Bronchial epithelial cell (primary cell): Measurements from ENCODE around the gene AATK. TPM values are rescaled to one million over a fixed set of nuclear protein-coding genes. Genes with fewer than 3 reads are reported as not detected.

ENCODE experiments used
- DNase-seq: peaks from one replicate; pipeline ENCODE4 v3.0.0-alpha.2; 2010; ENCODE audit warnings: low read depth
- FAIRE-seq: peaks from 2 replicates; lab custom pipeline; 2011; peaks lifted over from hg19 to GRCh38; lab: Jason Lieb, UNC
- H3K27me3 ChIP-seq: 2 replicates; pipeline ENCODE4 v1.5.1; 2011; ENCODE audit warnings: low read length; ENCODE audit not compliant: control insufficient read depth, insufficient read depth
- H3K36me3 ChIP-seq: 2 replicates; pipeline ENCODE4 v1.5.1; 2011; ENCODE audit warnings: low read length; ENCODE audit not compliant: control insufficient read depth, insufficient read depth
- H3K4me3 ChIP-seq: 2 replicates; pipeline ENCODE4 v1.5.1; 2011; ENCODE audit warnings: mild to moderate bottlenecking, low read depth, low read length, control low read depth
- total RNA-seq: library from RNA; depleted of rRNA; stranded (reverse); fragments of >200 nt; gene quantifications from 2 replicates; pipeline ENCODE4 v1.2.1, GENCODE V29; 2014
- TF ChIP-seq, protein P1 (sequence below): IDR thresholded peaks from 2 replicates; pipeline ENCODE4 v1.5.1; 2011; ENCODE audit warnings: mild to moderate bottlenecking, moderate library complexity, low read length, control low read depth, inconsistent platforms; ENCODE audit not compliant: insufficient read depth, severe bottlenecking

The AATK gene
- total RNA-seq, 1 donor from 2014 or later: 0.79 TPM

DNA sequence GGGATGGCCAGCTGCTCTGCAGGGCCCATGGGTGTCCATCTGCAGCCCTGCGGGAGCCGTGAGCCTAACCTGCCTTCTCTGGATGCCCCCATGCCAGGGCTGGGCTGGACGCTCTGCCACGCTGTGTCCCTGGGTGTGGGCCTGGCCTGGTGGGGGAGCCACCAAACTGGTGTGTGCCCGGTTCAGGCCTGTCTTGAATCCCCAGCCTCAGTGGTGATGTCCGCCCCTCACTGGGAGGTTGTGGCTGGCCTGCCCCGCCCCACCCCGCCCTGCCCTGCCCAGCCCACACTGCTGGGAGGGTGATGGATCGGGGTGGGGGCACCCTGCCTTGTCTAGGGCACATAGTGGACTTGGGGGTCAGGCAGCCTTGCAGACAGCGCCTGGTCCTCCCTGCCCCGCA, 50.8 kb downstream of the AATK start:
- no peak for FAIRE-seq
- Histone ChIP-seq H3K27me3 (no peaks in the 10 kb centered on the region), H3K36me3 (peaks cover 10% of the 10 kb centered on the region), H3K4me3 (no peak overlapping the region)
- DNase-seq: no peak
- TF ChIP-seq, protein P1, sequence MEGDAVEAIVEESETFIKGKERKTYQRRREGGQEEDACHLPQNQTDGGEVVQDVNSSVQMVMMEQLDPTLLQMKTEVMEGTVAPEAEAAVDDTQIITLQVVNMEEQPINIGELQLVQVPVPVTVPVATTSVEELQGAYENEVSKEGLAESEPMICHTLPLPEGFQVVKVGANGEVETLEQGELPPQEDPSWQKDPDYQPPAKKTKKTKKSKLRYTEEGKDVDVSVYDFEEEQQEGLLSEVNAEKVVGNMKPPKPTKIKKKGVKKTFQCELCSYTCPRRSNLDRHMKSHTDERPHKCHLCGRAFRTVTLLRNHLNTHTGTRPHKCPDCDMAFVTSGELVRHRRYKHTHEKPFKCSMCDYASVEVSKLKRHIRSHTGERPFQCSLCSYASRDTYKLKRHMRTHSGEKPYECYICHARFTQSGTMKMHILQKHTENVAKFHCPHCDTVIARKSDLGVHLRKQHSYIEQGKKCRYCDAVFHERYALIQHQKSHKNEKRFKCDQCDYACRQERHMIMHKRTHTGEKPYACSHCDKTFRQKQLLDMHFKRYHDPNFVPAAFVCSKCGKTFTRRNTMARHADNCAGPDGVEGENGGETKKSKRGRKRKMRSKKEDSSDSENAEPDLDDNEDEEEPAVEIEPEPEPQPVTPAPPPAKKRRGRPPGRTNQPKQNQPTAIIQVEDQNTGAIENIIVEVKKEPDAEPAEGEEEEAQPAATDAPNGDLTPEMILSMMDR: no peak

DNA sequence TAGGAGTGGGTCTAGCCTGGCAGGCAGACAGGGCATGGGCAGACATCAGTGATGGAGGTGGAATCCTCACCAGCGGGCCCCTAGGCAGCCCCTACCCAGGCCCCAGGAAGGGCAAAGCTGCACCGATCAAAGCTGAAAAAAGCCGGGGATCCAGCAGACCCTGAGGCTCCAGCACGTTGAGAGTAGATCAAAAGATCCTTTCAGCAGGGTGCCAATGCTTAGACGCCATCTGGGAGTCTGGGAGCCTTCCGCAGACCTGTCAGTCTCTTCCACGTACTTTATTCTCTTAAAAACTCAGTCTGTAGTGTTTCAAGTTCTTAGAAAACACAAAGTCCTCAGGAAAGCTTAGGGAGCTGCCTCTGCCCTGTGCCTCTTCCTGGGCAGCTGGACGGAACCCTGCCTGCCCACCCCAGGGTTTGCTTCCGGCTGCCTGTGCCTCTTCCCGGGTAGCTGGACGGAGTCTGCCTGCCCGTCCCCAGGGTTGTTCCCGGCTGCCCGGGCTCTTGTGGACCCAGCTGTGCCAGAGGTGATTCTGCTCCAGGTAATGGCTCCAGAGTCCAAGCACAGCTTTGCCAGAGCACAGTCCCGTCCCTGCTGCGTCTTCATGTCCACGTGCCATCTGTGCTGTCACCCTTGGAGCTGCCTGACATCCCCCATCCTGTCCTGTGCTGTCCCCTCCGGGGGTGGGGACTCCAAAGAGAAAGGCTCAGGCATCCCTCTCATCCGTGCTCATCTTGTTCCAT, 51.5 kb downstream of the AATK start:
- Histone ChIP-seq H3K4me3 (no peak overlapping the region), H3K27me3 (no peaks in the 10 kb centered on the region), H3K36me3 (peaks cover 11% of the 10 kb centered on the region)
- no peak for DNase-seq
- FAIRE-seq: no peak
- TF ChIP-seq, protein P1: no peak

DNA sequence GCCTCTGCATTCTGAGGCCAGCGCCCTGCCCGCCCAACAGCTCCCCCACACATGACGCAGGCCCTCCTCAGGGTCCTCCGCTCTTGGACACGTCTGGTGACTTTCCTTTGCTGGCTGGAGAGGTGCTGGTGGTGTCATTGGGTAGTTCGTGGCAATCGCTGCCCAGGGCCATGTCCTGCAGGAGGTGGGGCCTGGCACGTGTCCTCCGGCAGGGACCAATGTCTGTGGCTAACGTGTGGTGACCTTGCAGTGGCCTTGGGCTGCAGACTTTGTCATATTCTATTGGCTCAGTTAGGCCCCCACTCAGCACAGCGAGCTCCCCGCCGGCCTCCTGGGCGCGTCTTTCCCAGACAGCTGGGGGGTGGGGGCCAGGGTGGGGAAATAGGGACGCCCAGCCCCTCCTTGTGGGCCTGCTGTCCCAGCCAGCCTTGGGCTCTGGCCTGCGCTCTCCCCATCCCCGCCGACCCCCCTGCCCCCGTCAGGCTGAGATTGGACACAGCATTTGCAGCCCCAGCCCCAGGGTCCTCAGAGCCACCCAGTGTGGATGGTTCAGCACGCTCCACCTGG, 52.8 kb downstream of the AATK start:
- TF ChIP-seq, protein P1: no peak

DNA sequence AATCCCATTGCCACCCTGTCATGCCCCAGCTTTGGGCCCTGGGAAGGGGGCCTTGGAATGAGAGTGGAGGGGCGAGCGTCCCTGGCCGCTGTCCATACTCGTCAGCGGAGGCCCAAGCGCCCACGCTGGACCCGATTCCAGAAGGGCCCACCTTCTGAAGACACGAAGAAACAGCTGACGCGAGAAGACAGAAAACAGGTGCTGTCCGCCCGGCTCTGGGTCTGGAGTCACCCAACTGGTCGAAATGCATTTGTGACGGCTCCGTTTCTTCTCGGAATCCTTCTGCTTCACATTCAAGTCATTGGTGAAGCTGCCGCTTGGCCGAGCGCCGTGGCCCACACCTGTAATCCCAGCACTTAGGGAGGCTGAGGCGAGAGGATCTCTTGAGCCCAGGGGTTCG, 53.6 kb downstream of the AATK start:
- no peaks in the 10 kb centered on the region for H3K27me3 ChIP-seq
- FAIRE-seq (no peak), DNase-seq (no peak)
- TF ChIP-seq, protein P1: no peak
- no peak overlapping the region for H3K4me3 ChIP-seq
- peaks cover 26% of the 10 kb centered on the region for H3K36me3 ChIP-seq

More for the DNA sequence above, 52.8 kb downstream of the AATK start:
- H3K4me3 ChIP-seq: no peak overlapping the region
- peak; percentile 40 for FAIRE-seq
- peaks cover 21% of the 10 kb centered on the region for H3K36me3 ChIP-seq
- DNase-seq: no peak
- no peaks in the 10 kb centered on the region for H3K27me3 ChIP-seq

DNA sequence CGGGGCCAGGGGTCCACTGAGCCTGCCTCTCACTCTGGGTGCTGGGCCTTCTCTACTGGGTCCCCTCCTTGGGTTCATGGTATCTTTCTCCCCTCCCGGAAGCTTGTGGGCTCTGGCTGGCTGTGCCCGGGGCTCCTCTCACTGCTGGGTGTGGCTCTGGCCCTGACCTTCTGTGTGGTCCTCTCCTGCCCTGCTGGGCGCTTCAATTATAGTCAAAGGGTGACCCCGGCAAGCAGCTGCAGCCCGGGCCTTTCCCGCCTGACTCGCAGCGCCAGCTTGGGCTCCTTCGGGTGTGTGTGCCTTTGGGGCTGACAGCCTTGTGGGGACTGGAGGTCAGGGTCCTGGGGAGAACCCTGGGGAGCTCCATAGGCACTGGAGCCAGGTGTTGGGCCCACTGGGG, 55.0 kb downstream of the AATK start:
- H3K4me3 ChIP-seq: no peak overlapping the region
- no peaks in the 10 kb centered on the region for H3K27me3 ChIP-seq
- peaks cover 35% of the 10 kb centered on the region for H3K36me3 ChIP-seq
- FAIRE-seq: no peak
- no peak for DNase-seq
- TF ChIP-seq, protein P1: no peak
